HepG2 (cell line): ENCODE data around the gene METAP2. TPM values are rescaled to one million over a fixed set of nuclear protein-coding genes. Genes with fewer than 3 reads are reported as not detected.

Source experiments
- ATAC-seq: fragments of 200-7000 bp; cut with Tn5 transposase; 3 replicates; pipeline ENCODE4 v1.9.1; 2020; ENCODE audit warnings: mild to moderate bottlenecking, moderate library complexity
- BruUV-seq: library from RNA; stranded (reverse); fragments of 400-500 nt; replicated peaks from 2 replicates; lab custom pipeline; 2021; lab: Mats Ljungman, UMichigan
- CTCF ChIA-PET: fragments of 300-600 bp; formaldehyde crosslinking; extraction: SDS; loops from one replicate; lab custom pipeline; 2021; ENCODE audit warnings: low total read pairs, inconsistent platforms, low intra/inter-chr PET ratio; lab: Yijun Ruan, JAX
- POLR2A ChIA-PET: fragments of 350-600 bp; sonication (Branson Sonifier 250); formaldehyde crosslinking; loops from one replicate; lab custom pipeline; 2020; ENCODE audit warnings: antibody characterized with exemption, inconsistent platforms; lab: Yijun Ruan, JAX
- DNase-seq: peaks from one replicate; pipeline ENCODE4 v3.0.0-alpha.2; 2015; ENCODE audit warnings: low spot score
- FAIRE-seq: peaks from 3 replicates; lab custom pipeline; 2011; peaks lifted over from hg19 to GRCh38; lab: Jason Lieb, UNC
- H2AFZ ChIP-seq: one replicate; pipeline ENCODE4 v1.6.1; 2011; ENCODE audit warnings: low read length, inconsistent platforms
- H3K27ac ChIP-seq: fragments of 300-600 bp; 3 replicates; pipeline ENCODE4 v1.8.0; 2011; ENCODE audit warnings: mixed run types, mild to moderate bottlenecking, mixed read lengths, low read length, inconsistent platforms; ENCODE audit not compliant: insufficient read depth; ENCODE audit errors: extremely low read length
- H3K27me3 ChIP-seq, 2 experiments: fragments of 200-600 bp in 1 of 2; 2 replicates in 1 of 2; 3 replicates in 1 of 2; pipeline versions ENCODE4 v1.6.0 to v1.8.0; 2011; ENCODE audit warnings: low read length in 2 of 2, mild to moderate bottlenecking in 2 of 2, moderate library complexity in 2 of 2, inconsistent platforms in 1 of 2; ENCODE audit not compliant: insufficient read depth in 2 of 2, control insufficient read depth in 1 of 2
- H3K36me3 ChIP-seq, 2 experiments: fragments of 200-600 bp in 1 of 2; replicated peaks in 1 of 2; 2 replicates in 1 of 2; 3 replicates in 1 of 2; pipeline versions ENCODE4 v1.5.1 to v1.8.0; 2011; ENCODE audit warnings: low read length in 2 of 2, inconsistent platforms in 1 of 2; ENCODE audit not compliant: insufficient read depth in 2 of 2, control insufficient read depth in 1 of 2
- H3K4me1 ChIP-seq: 2 replicates; pipeline ENCODE4 v1.5.1; 2012; ENCODE audit warnings: low read length, inconsistent platforms; ENCODE audit not compliant: insufficient read depth
- H3K4me2 ChIP-seq: 2 replicates; pipeline ENCODE4 v1.6.0; 2011; ENCODE audit warnings: low read depth, low read length, inconsistent platforms
- H3K4me3 ChIP-seq, 3 experiments: fragments of 200-600 bp in 1 of 3; sonication (generic), shearing (Covaris generic) in 1 of 3; replicated peaks in 1 of 3; 2 replicates each; pipeline ENCODE4 v1.5.1; 2011 to 2016; ENCODE audit warnings: low read length in 3 of 3, inconsistent platforms in 2 of 3, low read depth in 2 of 3, mild to moderate bottlenecking in 2 of 3, control low read depth in 1 of 3, mixed read lengths in 1 of 3; ENCODE audit not compliant: insufficient read depth in 1 of 3
- H3K79me2 ChIP-seq: one replicate; pipeline ENCODE4 v1.6.1; 2011; ENCODE audit warnings: low read length, inconsistent platforms; ENCODE audit not compliant: insufficient read depth
- H3K9ac ChIP-seq: 2 replicates; pipeline ENCODE4 v1.6.0; 2011; ENCODE audit warnings: mild to moderate bottlenecking, low read depth, low read length, inconsistent platforms; ENCODE audit not compliant: insufficient read depth
- H3K9me3 ChIP-seq: 2 replicates; pipeline ENCODE4 v1.5.1; 2012; ENCODE audit warnings: mild to moderate bottlenecking, low read length
- H4K20me1 ChIP-seq: 2 replicates; pipeline ENCODE4 v1.6.0; 2011; ENCODE audit warnings: inconsistent platforms, mild to moderate bottlenecking, low read length, moderate library complexity; ENCODE audit not compliant: insufficient read depth
- ARID3A ChIP-seq: IDR thresholded peaks from 2 replicates; pipeline ENCODE4 v1.6.1; 2012; ENCODE audit warnings: low read depth, low read length, improper control_type of control experiment
- ATF7 ChIP-seq, 2 experiments: fragments of 450-650 bp in 1 of 2; sonication (generic) in 1 of 2; formaldehyde crosslinking in 1 of 2; IDR thresholded peaks; 2 replicates each; pipeline versions ENCODE4 v1.4.0 to v1.6.1; 2016 to 2020; ENCODE audit warnings: antibody characterized with exemption in 1 of 2, mild to moderate bottlenecking in 1 of 2, missing genetic modification reagents in 1 of 2
- CBFB ChIP-seq: sonication (generic); formaldehyde crosslinking; IDR thresholded peaks from 2 replicates; pipeline ENCODE4 v1.4.0; 2020; ENCODE audit warnings: missing genetic modification reagents
- NCOA5 ChIP-seq: sonication (generic); formaldehyde crosslinking; IDR thresholded peaks from 2 replicates; pipeline ENCODE4 v1.4.0; 2020; ENCODE audit warnings: missing genetic modification reagents
- NR2C2 ChIP-seq: sonication (generic); formaldehyde crosslinking; IDR thresholded peaks from 2 replicates; pipeline ENCODE4 v1.4.0; 2020; ENCODE audit warnings: missing genetic modification reagents, mild to moderate bottlenecking, moderate library complexity, borderline replicate concordance
- SMYD3 ChIP-seq: sonication (generic); formaldehyde crosslinking; IDR thresholded peaks from 2 replicates; pipeline ENCODE4 v1.8.1; 2023; ENCODE audit warnings: mild to moderate bottlenecking, missing genetic modification reagents
- SRF ChIP-seq: IDR thresholded peaks from 2 replicates; pipeline ENCODE4 v1.6.1; 2011; ENCODE audit warnings: mild to moderate bottlenecking, low read depth, low read length, moderate library complexity
- ZBTB34 ChIP-seq: sonication (generic); formaldehyde crosslinking; IDR thresholded peaks from 2 replicates; pipeline ENCODE4 v1.8.0; 2022; ENCODE audit warnings: mild to moderate bottlenecking, missing genetic modification reagents
- ZNF232 ChIP-seq: sonication (generic); formaldehyde crosslinking; IDR thresholded peaks from 2 replicates; pipeline ENCODE4 v1.4.0; 2020; ENCODE audit warnings: missing genetic modification reagents, borderline replicate concordance
- ZNF30 ChIP-seq: sonication (generic); formaldehyde crosslinking; IDR thresholded peaks from 2 replicates; pipeline ENCODE4 v1.5.0; 2020; ENCODE audit warnings: mild to moderate bottlenecking, missing genetic modification reagents
- ZNF709 ChIP-seq: sonication (generic); formaldehyde crosslinking; IDR thresholded peaks from 2 replicates; pipeline ENCODE4 v1.5.0; 2020; ENCODE audit warnings: mild to moderate bottlenecking, missing genetic modification reagents
- ZNF83 ChIP-seq: sonication (generic); formaldehyde crosslinking; IDR thresholded peaks from 2 replicates; pipeline ENCODE4 v1.4.0; 2020; ENCODE audit warnings: missing genetic modification reagents, mild to moderate bottlenecking, borderline replicate concordance
- WGBS: methylation state at CpG from one replicate; pipeline ENCODE4 v1.1.6; 2017; ENCODE audit warnings: low lambda C conversion rate; 5-methylcytosine and 5-hydroxymethylcytosine counted together
- in situ Hi-C: cut with HindIII; loops from 2 replicates; pipeline ENCODE4 v1.10.0; 2017; ENCODE audit warnings: low pct_unique_long_range_greater_than_20kb; ENCODE audit not compliant: extremely low pct_ligation_motif_present
- intact Hi-C: fragments of 100-400 bp; cut with micrococcal nuclease; formaldehyde crosslinking; loops from one replicate; pipeline ENCODE4 v1.10.0; 2022; ENCODE audit not compliant: unreplicated experiment
- polyA plus RNA-seq, 8 experiments: library from polyadenylated mRNA; depleted of rRNA in 3 of 8; stranded (reverse) in 7 of 8; unstranded in 1 of 8; fragments of >200 nt; fragmentation: Illumina TruSeq in 4 of 8; extraction: Trizol in 4 of 8; gene quantifications; 2 replicates each; pipeline versions ENCODE4 v1.2.1 to v1.2.3, GENCODE V29; 2011 to 2016; ENCODE audit warnings: low read depth in 4 of 8, missing spikeins in 1 of 8, mixed read lengths in 1 of 8; ENCODE audit not compliant: insufficient read depth in 1 of 8
- total RNA-seq, 5 experiments: library from RNA; depleted of rRNA; stranded (reverse); fragments of >200 nt; fragmentation: Illumina TruSeq; extraction: Trizol; gene quantifications; 2 replicates each; pipeline ENCODE4 v1.2.3, GENCODE V29; 2016; ENCODE audit warnings: low read depth in 1 of 5

METAP2 gene
- total and polyA plus RNA-seq, 2 of the 13 experiments (the other 11 are each of a cell fraction or from before 2014, with no cell fraction given): 67.8 to 131 TPM

GRCh38 chr12:95529693-95530225 lies 55.8 kb downstream of the METAP2 start:
- Histone ChIP-seq H3K36me3 (no peaks in the 10 kb centered on the region), H3K27me3 (no peaks in the 10 kb centered on the region; a peak in 1 of 5 replicates), H3K4me2 (no peak overlapping the region), H3K4me1 (no peaks in the 10 kb centered on the region), H3K9me3 (no peaks in the 10 kb centered on the region), H2AFZ (no peak overlapping the region), H3K9ac (no peak overlapping the region)
- FAIRE-seq: no peak
- intact Hi-C loops (no loop called here), in situ Hi-C loops (loop anchor here (10.0 to 25.0 kb wide), 2 partner anchors 175 to 417 kb away; no protein-coding TSS in a partner anchor)
- POLR2A ChIA-PET: no interaction called here
- no peak for DNase-seq
- TF ChIP-seq CBFB (CRISPR knock-in tag) (no peak), ZNF30 (CRISPR knock-in tag) (no peak), SMYD3 (CRISPR knock-in tag) (no peak), SRF (no peak), NR2C2 (CRISPR knock-in tag) (no peak), ATF7 (IDR thresholded peaks at IDR 0.05) (peak; percentile 95), ATF7 (CRISPR knock-in tag; IDR thresholded peaks at IDR 0.05) (no peak), NCOA5 (CRISPR knock-in tag) (no peak)
- TF ChIP-seq, all 625 proteins: peak for 1
- no peak for ATAC-seq
- H4K20me1 ChIP-seq: no peaks in the 10 kb centered on the region
- no peak overlapping the region for H3K4me3 ChIP-seq
- no peak overlapping the region for H3K27ac ChIP-seq
- H3K79me2 ChIP-seq: no peaks in the 10 kb centered on the region
- BruUV-seq: no TSS peak
- 64% methylated on average over 4 of the region's 4 CpGs for WGBS
- CTCF ChIA-PET: no interaction called here

GRCh38 chr12:95532851-95533250 lies 58.9 kb downstream of the METAP2 start:
- ChIA-PET CTCF (interaction anchor here (2.0 kb wide), 1 partner anchor 415 kb away, joined by 12 read pairs; no protein-coding TSS in a partner anchor), POLR2A (no interaction called here)
- DNase-seq (peak; percentile 5), ATAC-seq (no peak), FAIRE-seq (no peak)
- Histone ChIP-seq H3K36me3 (no peaks in the 10 kb centered on the region), H2AFZ (no peak overlapping the region), H3K9ac (no peak overlapping the region), H3K4me1 (no peaks in the 10 kb centered on the region), H4K20me1 (no peaks in the 10 kb centered on the region), H3K27me3 (peaks cover 0 to 9% of the 10 kb centered on the region in 2 experiments; a peak in 1 of 5 replicates), H3K27ac (no peak overlapping the region), H3K4me3 (no peak overlapping the region), H3K79me2 (no peaks in the 10 kb centered on the region), H3K9me3 (no peaks in the 10 kb centered on the region), H3K4me2 (no peak overlapping the region)
- no TSS peak for BruUV-seq
- WGBS: 31% methylated on average over 5 of the region's 5 CpGs
- intact Hi-C loops (no loop called here), in situ Hi-C loops (loop anchor here (25.0 kb wide), 1 partner anchor 421 kb away; no protein-coding TSS in a partner anchor)
- no peak for TF ChIP-seq ZNF709
- TF ChIP-seq ZNF83 (CRISPR knock-in tag): no peak
- TF ChIP-seq ZBTB34 (CRISPR knock-in tag): no peak
- no peak for TF ChIP-seq ARID3A
- TF ChIP-seq ZNF232 (CRISPR knock-in tag): no peak
